B cell (primary cell): Measurements from ENCODE around the gene KAT7. TPM values are rescaled to one million over a fixed set of nuclear protein-coding genes. Genes with fewer than 3 reads are reported as not detected.

Source experiments
- ATAC-seq: fragments of 200-7000 bp; cut with Tn5 transposase; one replicate; pipeline ENCODE4 v1.10.0; 2021; ENCODE audit warnings: low read depth, mild to moderate bottlenecking, moderate number of reproducible peaks, moderate library complexity
- CTCF ChIA-PET: fragments of 350-600 bp; sonication (Branson Sonifier 250); formaldehyde crosslinking; loops from one replicate; lab custom pipeline; 2021; ENCODE audit warnings: antibody characterized with exemption, inconsistent platforms; lab: Charles Lee
- POLR2A ChIA-PET: fragments of 350-600 bp; sonication (Branson Sonifier 250); formaldehyde crosslinking; loops from one replicate; lab custom pipeline; 2021; ENCODE audit warnings: antibody characterized with exemption; lab: Charles Lee
- DNase-seq: peaks from one replicate; pipeline ENCODE4 v3.0.0; 2013
- H2AFZ ChIP-seq: 2 replicates; pipeline ENCODE4 v1.6.1; 2012; ENCODE audit warnings: mild to moderate bottlenecking, low read depth, low read length; ENCODE audit not compliant: insufficient read depth, poor library complexity, severe bottlenecking
- H3K27ac ChIP-seq, 2 donors: 1 replicate in 1 of 2; 2 replicates in 1 of 2; pipeline ENCODE4 v1.5.1; 2012 to 2013; ENCODE audit warnings: low read length in 2 of 2, mild to moderate bottlenecking in 2 of 2, moderate library complexity in 1 of 2
- H3K27me3 ChIP-seq, 4 experiments: fragments of 200-600 bp in 1 of 4; sonication (generic) in 1 of 4; replicated peaks in 1 of 4; 1 replicate in 2 of 4; 2 replicates in 2 of 4; pipeline versions ENCODE4 v1.6.1 to v1.7.0; 2013 to 2016; ENCODE audit warnings: low read length in 3 of 4, mild to moderate bottlenecking in 2 of 4, mixed read lengths in 1 of 4, moderate library complexity in 1 of 4; ENCODE audit not compliant: insufficient read depth in 4 of 4, control insufficient read depth in 3 of 4; ENCODE audit errors: control extremely low read depth in 1 of 4
- H3K36me3 ChIP-seq, 2 experiments: replicated peaks in 1 of 2; 1 replicate in 1 of 2; 2 replicates in 1 of 2; pipeline versions ENCODE4 v1.6.1 to v1.7.1; 2013; ENCODE audit warnings: low read length in 1 of 2; ENCODE audit not compliant: insufficient read depth in 2 of 2, control insufficient read depth in 1 of 2; ENCODE audit errors: control extremely low read depth in 1 of 2, extremely low read depth in 1 of 2
- H3K4me1 ChIP-seq, 2 donors: fragments of 200-600 bp in 1 of 2; sonication (generic) in 1 of 2; 1 replicate in 1 of 2; 2 replicates in 1 of 2; pipeline versions ENCODE4 v1.5.1 to v1.6.1; 2013 to 2017; ENCODE audit warnings: low read length in 2 of 2; ENCODE audit not compliant: control insufficient read depth in 2 of 2, insufficient read depth in 2 of 2
- H3K4me2 ChIP-seq: replicated peaks from 2 replicates; pipeline ENCODE3; 2012; ENCODE audit warnings: mild to moderate bottlenecking, low read depth, low read length; ENCODE audit not compliant: poor library complexity, severe bottlenecking
- H3K4me3 ChIP-seq, 5 experiments: fragments of 200-600 bp in 1 of 5; sonication (generic) in 1 of 5; 1 replicate in 3 of 5; 2 replicates in 2 of 5; pipeline versions ENCODE4 v1.5.1 to v1.7.0; 2011 to 2016; ENCODE audit warnings: low read length in 4 of 5, mild to moderate bottlenecking in 4 of 5, low read depth in 2 of 5, control low read depth in 1 of 5, moderate library complexity in 1 of 5; ENCODE audit not compliant: insufficient read depth in 1 of 5; ENCODE audit errors: control extremely low read depth in 1 of 5, extremely low read depth in 1 of 5
- H3K79me2 ChIP-seq: fragments of 200-600 bp; sonication (generic); one replicate; pipeline ENCODE4 v1.6.0; 2016; ENCODE audit warnings: low read length; ENCODE audit not compliant: control insufficient read depth, insufficient read depth
- H3K9ac ChIP-seq: fragments of 200-600 bp; sonication (generic); 2 replicates; pipeline ENCODE4 v1.6.1; 2017; ENCODE audit warnings: mild to moderate bottlenecking, low read length, moderate library complexity
- H3K9me3 ChIP-seq, 3 donors: one replicate each; pipeline versions ENCODE4 v1.6.1 to v1.7.1; 2013; ENCODE audit warnings: low read length in 2 of 3; ENCODE audit not compliant: control insufficient read depth in 2 of 3, insufficient read depth in 1 of 3; ENCODE audit errors: control extremely low read depth in 1 of 3
- H4K20me1 ChIP-seq: 2 replicates; pipeline ENCODE4 v1.6.0; 2012; ENCODE audit warnings: mild to moderate bottlenecking, low read length; ENCODE audit not compliant: insufficient read depth, control insufficient read depth, poor library complexity, severe bottlenecking
- H3K27ac Mint-ChIP-seq: one replicate; pipeline ENCODE4 v1.8.0; 2021; ENCODE audit warnings: mixed read lengths
- H3K27me3 Mint-ChIP-seq: one replicate; pipeline ENCODE4 v1.8.0; 2021; ENCODE audit warnings: mixed read lengths
- H3K4me1 Mint-ChIP-seq: one replicate; pipeline ENCODE4 v1.8.0; 2021; ENCODE audit warnings: mixed read lengths
- H3K4me3 Mint-ChIP-seq: one replicate; pipeline ENCODE4 v1.8.0; 2021; ENCODE audit warnings: mixed read lengths
- H3K9me3 Mint-ChIP-seq: one replicate; pipeline ENCODE4 v1.8.0; 2022; ENCODE audit warnings: mixed read lengths; ENCODE audit not compliant: insufficient read depth
- CTCF ChIP-seq: fragments of 200-600 bp; IDR thresholded peaks from one replicate; pipeline ENCODE4 v1.8.0; 2022; ENCODE audit warnings: antibody characterized with exemption, mild to moderate bottlenecking
- EZH2 ChIP-seq: IDR thresholded peaks from 2 replicates; pipeline ENCODE4 v1.6.1; 2012; ENCODE audit warnings: borderline replicate concordance, low read depth, mild to moderate bottlenecking, moderate library complexity, low read length; ENCODE audit not compliant: insufficient read depth, poor library complexity, severe bottlenecking
- WGBS: methylation state at CpG from one replicate; pipeline ENCODE4 v1.1.5; 2013; ENCODE audit warnings: missing lambda C conversion rate; ENCODE audit not compliant: insufficient coverage; 5-methylcytosine and 5-hydroxymethylcytosine counted together
- intact Hi-C: fragments of 100-400 bp; cut with micrococcal nuclease; formaldehyde crosslinking; loops from one replicate; pipeline ENCODE4 v1.10.0; 2022
- polyA plus RNA-seq: library from polyadenylated mRNA; depleted of rRNA; stranded (reverse); fragments of >200 nt; gene quantifications from 2 replicates; pipeline ENCODE4 v1.2.3, GENCODE V29; 2012
- total RNA-seq, 2 donors: library from RNA; stranded (reverse); fragments of 120-200 nt in 1 of 2; gene quantifications; 1 replicate in 1 of 2; 2 replicates in 1 of 2; pipeline versions ENCODE4 v1.2.3 to v1.2.4, GENCODE V29; 2013 to 2022

Gene KAT7
- total and polyA plus RNA-seq, 2 donors (not counting 1 experiment from before 2014, with no cell fraction given) = 16.7 to 124 TPM

DNA sequence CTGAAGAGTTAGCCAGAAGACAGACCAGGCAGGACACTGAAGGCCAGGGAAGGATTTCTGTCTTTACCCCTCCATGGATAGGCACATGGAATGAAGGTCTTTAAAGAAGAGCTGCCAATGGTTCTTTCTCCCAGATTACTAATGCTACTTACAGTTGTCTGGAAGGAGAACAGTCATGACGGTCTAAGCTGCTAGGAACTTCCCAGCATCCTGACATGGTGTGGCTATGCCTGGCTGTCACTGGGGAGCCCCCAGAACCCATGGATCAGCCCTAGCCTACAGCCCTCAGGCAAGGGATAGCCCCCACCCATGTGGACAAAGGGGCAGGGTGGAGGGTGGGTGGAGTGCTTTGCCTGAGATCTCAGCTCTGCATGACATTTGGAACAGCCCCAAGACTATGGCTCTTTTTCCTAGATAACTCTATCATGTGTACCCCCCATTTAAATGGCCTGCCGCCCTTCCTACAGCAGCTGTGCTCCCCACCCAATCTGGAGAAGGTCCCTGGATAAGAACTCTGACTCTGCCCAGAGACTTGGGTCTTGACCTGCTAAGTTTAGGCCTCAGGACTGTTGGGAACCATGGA lies 9.2 kb upstream of the KAT7 start:
- Histone ChIP-seq H3K27me3 (no peaks in the 10 kb centered on the region), H3K4me1 (no peaks in the 10 kb centered on the region), H3K9ac (no peak overlapping the region), H3K27ac (no peak overlapping the region), H2AFZ (no peak overlapping the region), H3K79me2 (no peaks in the 10 kb centered on the region), H3K4me3 (no peak overlapping the region), H4K20me1 (no peaks in the 10 kb centered on the region), H3K36me3 (no peaks in the 10 kb centered on the region), H3K4me2 (no peak overlapping the region), H3K9me3 (no peaks in the 10 kb centered on the region)
- no peak for TF ChIP-seq CTCF
- TF ChIP-seq EZH2 = no peak
- Mint-ChIP-seq H3K4me3 (no peak overlapping the region), H3K4me1 (peaks cover 3% of the 10 kb centered on the region), H3K27me3 (no peaks in the 10 kb centered on the region), H3K9me3 (no peaks in the 10 kb centered on the region), H3K27ac (no peak overlapping the region)
- DNase-seq = no peak
- intact Hi-C loops = loop anchor here (1.0 kb wide), 1 partner anchor 212 kb away; no protein-coding TSS in a partner anchor
- ChIA-PET POLR2A (no interaction called here), CTCF (interaction anchor here (0.8 to 4.8 kb wide), 15 partner anchors 8 to 223 kb away, joined by 3 to 58 read pairs (median 5); partner anchors contain the start of genes FAM117A and SLC35B1)
- no peak for ATAC-seq
- 100% methylated on average over 1 of the region's 2 CpGs for WGBS

- Mint-ChIP-seq H3K9me3 (no peaks in the 10 kb centered on the region), H3K27ac (no peak overlapping the region), H3K4me3 (no peak overlapping the region), H3K4me1 (peaks cover 3% of the 10 kb centered on the region), H3K27me3 (no peaks in the 10 kb centered on the region)
- Histone ChIP-seq H3K27ac (no peak overlapping the region), H3K27me3 (no peaks in the 10 kb centered on the region), H3K36me3 (no peaks in the 10 kb centered on the region), H3K4me3 (no peak overlapping the region), H3K9me3 (no peaks in the 10 kb centered on the region), H3K4me2 (no peak overlapping the region), H4K20me1 (no peaks in the 10 kb centered on the region), H3K79me2 (no peaks in the 10 kb centered on the region), H3K4me1 (no peaks in the 10 kb centered on the region), H3K9ac (no peak overlapping the region), H2AFZ (no peak overlapping the region)
- CTCF ChIA-PET = interaction anchor here (1.0 to 4.8 kb wide), 10 partner anchors 15 to 223 kb away, joined by 3 to 58 read pairs (median 8); partner anchors contain the start of genes FAM117A and SLC35B1
- 0% methylated on average over 1 of the region's 2 CpGs for WGBS
- DNase-seq = peak; percentile 58
- peak; percentile 52 for TF ChIP-seq CTCF
- TF ChIP-seq EZH2 = no peak
- peak; percentile 60 for ATAC-seq
- POLR2A ChIA-PET = no interaction called here
- intact Hi-C loops = loop anchor here (1.0 kb wide), 1 partner anchor 212 kb away; no protein-coding TSS in a partner anchor
Observed at GRCh38 chr17:49779739-49780231, 8.7 kb upstream of the KAT7 start.
